Liver (tissue), 9 donors: Measurements from ENCODE around the gene FOXN3. TPM values are rescaled to one million over a fixed set of nuclear protein-coding genes. Genes with fewer than 3 reads are reported as not detected.

Experiments used
- DNase-seq: peaks from one replicate; pipeline ENCODE4 v3.0.0-alpha.2; 2017; ENCODE audit warnings: low spot score
- H3K27ac ChIP-seq, 2 donors: one replicate each; pipeline ENCODE4 v1.7.0; 2013; ENCODE audit warnings: inconsistent platforms in 2 of 2, low read length in 2 of 2, control low read depth in 1 of 2, low read depth in 1 of 2, mild to moderate bottlenecking in 1 of 2
- H3K27me3 ChIP-seq, 4 donors: one replicate each; pipeline versions ENCODE4 v1.6.1 to v1.7.0; 2013; ENCODE audit warnings: low read length in 3 of 4, inconsistent platforms in 1 of 4, mild to moderate bottlenecking in 1 of 4, moderate library complexity in 1 of 4; ENCODE audit not compliant: control insufficient read depth in 4 of 4, insufficient read depth in 4 of 4
- H3K36me3 ChIP-seq, 4 donors: one replicate each; pipeline versions ENCODE4 v1.6.1 to v1.7.0; 2013; ENCODE audit warnings: low read length in 3 of 4, mild to moderate bottlenecking in 3 of 4, low read depth in 1 of 4, moderate library complexity in 1 of 4; ENCODE audit not compliant: control insufficient read depth in 4 of 4, insufficient read depth in 3 of 4
- H3K4me1 ChIP-seq, 4 donors: one replicate each; pipeline versions ENCODE4 v1.6.1 to v1.7.0; 2013; ENCODE audit warnings: low read length in 3 of 4, mild to moderate bottlenecking in 3 of 4, moderate library complexity in 1 of 4; ENCODE audit not compliant: control insufficient read depth in 4 of 4, insufficient read depth in 4 of 4
- H3K4me3 ChIP-seq, 3 donors: one replicate each; pipeline versions ENCODE4 v1.6.1 to v1.7.0; 2013; ENCODE audit warnings: low read length in 3 of 3, control low read depth in 1 of 3, low read depth in 1 of 3, mild to moderate bottlenecking in 1 of 3
- H3K9ac ChIP-seq, 2 donors: one replicate each; pipeline ENCODE4 v1.7.0; 2013; ENCODE audit warnings: low read length in 2 of 2, mild to moderate bottlenecking in 2 of 2, moderate library complexity in 2 of 2, control low read depth in 1 of 2, low read depth in 1 of 2
- H3K9me3 ChIP-seq, 4 donors: one replicate each; pipeline versions ENCODE4 v1.6.1 to v1.7.0; 2013; ENCODE audit warnings: low read length in 3 of 4; ENCODE audit not compliant: control insufficient read depth in 4 of 4
- EGR1 ChIP-seq, 2 donors: IDR thresholded peaks; 2 replicates each; pipeline ENCODE4 v1.6.1; 2016 to 2018; ENCODE audit warnings: antibody characterized with exemption in 2 of 2, low read depth in 2 of 2
- FOXA1 ChIP-seq: IDR thresholded peaks from 2 replicates; pipeline ENCODE4 v1.6.1; 2016; ENCODE audit warnings: antibody characterized with exemption
- FOXA2 ChIP-seq: IDR thresholded peaks from 2 replicates; pipeline ENCODE4 v1.6.1; 2016; ENCODE audit warnings: antibody characterized with exemption
- GABPA ChIP-seq, 2 donors: IDR thresholded peaks in 1 of 2; conservative IDR thresholded peaks in 1 of 2; 2 replicates each; pipeline ENCODE4 v1.6.1; 2016; ENCODE audit warnings: antibody characterized with exemption in 2 of 2, mild to moderate bottlenecking in 1 of 2, moderate library complexity in 1 of 2
- HNF4A ChIP-seq, 2 donors: conservative IDR thresholded peaks; 2 replicates each; pipeline ENCODE4 v1.6.1; 2016; ENCODE audit warnings: antibody characterized with exemption in 2 of 2, mild to moderate bottlenecking in 2 of 2
- HNF4G ChIP-seq: IDR thresholded peaks from 2 replicates; pipeline ENCODE4 v1.6.1; 2016; ENCODE audit warnings: antibody characterized with exemption
- JUND ChIP-seq, 2 donors: IDR thresholded peaks; 2 replicates each; pipeline ENCODE4 v1.6.1; 2016; ENCODE audit warnings: antibody characterized with exemption in 2 of 2
- NR2F2 ChIP-seq: IDR thresholded peaks from 2 replicates; pipeline ENCODE4 v1.6.1; 2016; ENCODE audit warnings: antibody characterized with exemption
- RAD21 ChIP-seq, 2 donors: IDR thresholded peaks; 2 replicates each; pipeline ENCODE4 v1.6.1; 2016; ENCODE audit warnings: antibody characterized with exemption in 2 of 2, mild to moderate bottlenecking in 2 of 2
- RXRA ChIP-seq, 2 donors: IDR thresholded peaks; 2 replicates each; pipeline ENCODE4 v1.6.1; 2017 to 2018; ENCODE audit warnings: antibody characterized with exemption in 2 of 2, mild to moderate bottlenecking in 1 of 2
- TAF1 ChIP-seq: conservative IDR thresholded peaks from 2 replicates; pipeline ENCODE4 v1.6.1; 2016; ENCODE audit warnings: antibody characterized with exemption, mild to moderate bottlenecking
- YY1 ChIP-seq: IDR thresholded peaks from 2 replicates; pipeline ENCODE4 v1.6.1; 2016; ENCODE audit warnings: antibody characterized with exemption, mild to moderate bottlenecking
- WGBS: extraction: QIAGEN DNeasy Blood & Tissue Kit; methylation state at CpG from one replicate; pipeline ENCODE4 v1.1.7; 2013; 5-methylcytosine and 5-hydroxymethylcytosine counted together
- polyA plus RNA-seq, 2 donors: library from polyadenylated mRNA; stranded (reverse) in 1 of 2; unstranded in 1 of 2; fragments of 200-250 nt in 1 of 2; fragments of >200 nt in 1 of 2; fragmentation: Nextera tagmentation in 1 of 2; extraction: Ambion mirVana in 1 of 2; gene quantifications; one replicate each; pipeline versions ENCODE4 v1.2.1 to v1.2.3, GENCODE V29; 2013 to 2015
- total RNA-seq, 2 donors: library from RNA; depleted of rRNA; stranded (reverse); fragments of >200 nt; gene quantifications; one replicate each; pipeline ENCODE4 v1.2.3, GENCODE V29; 2014
- TF ChIP-seq, protein P1 (sequence below): IDR thresholded peaks from 2 replicates; pipeline ENCODE4 v1.6.1; 2016; ENCODE audit warnings: antibody characterized with exemption
- TF ChIP-seq, protein P2 (sequence below): IDR thresholded peaks from 2 replicates; pipeline ENCODE4 v1.6.1; 2016; ENCODE audit warnings: antibody characterized with exemption
- TF ChIP-seq, protein P3 (sequence below): IDR thresholded peaks from 2 replicates; pipeline ENCODE4 v1.6.1; 2016; ENCODE audit warnings: antibody characterized with exemption, mild to moderate bottlenecking
- TF ChIP-seq, protein P4 (sequence below): fragments of 150-350 bp; IDR thresholded peaks from 2 replicates; pipeline ENCODE4 v1.5.1; 2017; ENCODE audit warnings: improper control_type of control experiment, low read depth, low read length; ENCODE audit not compliant: missing input control
- donor health status: healthy.
- donor health status: healthy.
- donor health status: healthy.
- donor health status: healthy.
- donor health status: healthy.

FOXN3 gene
- total and polyA plus RNA-seq, 4 donors: 17.8 to 44.8 (median 35.3) TPM

DNA sequence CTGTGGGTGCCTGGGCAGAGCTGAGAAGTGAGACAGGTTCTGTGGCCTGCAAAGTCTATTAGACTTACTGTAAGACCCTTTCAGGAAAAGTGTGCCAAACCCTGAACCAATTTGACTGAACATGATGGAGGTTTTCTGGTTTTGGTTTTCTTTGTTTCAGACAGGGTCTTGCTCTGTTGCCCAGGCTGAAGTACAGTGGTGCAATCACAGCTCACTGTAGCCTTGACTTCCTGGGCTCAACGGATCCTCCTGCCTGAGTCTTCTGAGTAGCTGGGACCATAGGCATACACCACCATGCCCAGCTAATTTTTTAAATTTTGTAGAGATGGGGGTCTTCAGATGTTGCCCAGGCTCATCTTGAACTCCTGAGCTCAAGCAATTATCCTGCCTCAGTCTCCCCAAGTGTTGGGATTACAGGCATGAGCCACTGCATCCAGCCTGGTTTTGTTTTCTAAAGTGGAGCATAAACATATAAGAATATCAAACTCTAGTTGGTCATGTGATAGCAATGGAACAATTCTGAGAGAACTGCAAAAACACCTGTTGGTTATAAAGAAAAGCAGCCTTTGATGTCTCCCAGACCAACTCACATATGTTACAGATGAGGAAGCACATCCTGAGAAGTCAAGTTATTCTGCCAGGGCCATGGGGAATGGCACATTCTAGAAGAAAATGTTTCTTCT, 166.9 kb downstream of the FOXN3 start:
- TF ChIP-seq JUND (IDR thresholded peaks at IDR 0.05) (no peak), FOXA2 (no peak), HNF4A (conservative IDR thresholded peaks at IDR 0.05) (no peak), RAD21 (IDR thresholded peaks at IDR 0.05) (no peak)
- TF ChIP-seq, protein P1, sequence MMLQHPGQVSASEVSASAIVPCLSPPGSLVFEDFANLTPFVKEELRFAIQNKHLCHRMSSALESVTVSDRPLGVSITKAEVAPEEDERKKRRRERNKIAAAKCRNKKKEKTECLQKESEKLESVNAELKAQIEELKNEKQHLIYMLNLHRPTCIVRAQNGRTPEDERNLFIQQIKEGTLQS: no peak
- Histone ChIP-seq H3K4me3 (no peak overlapping the region), H3K9me3 (no peaks in the 10 kb centered on the region), H3K4me1 (peaks cover 0 to 3% (median 0%) of the 10 kb centered on the region in 4 donors), H3K27me3 (no peaks in the 10 kb centered on the region), H3K36me3 (peaks cover 0 to 4% (median 0%) of the 10 kb centered on the region in 4 donors), H3K27ac (no peak overlapping the region), H3K9ac (no peak overlapping the region)
- DNase-seq: no peak
- WGBS: 100% methylated on average over 1 of the region's 1 CpG

DNA sequence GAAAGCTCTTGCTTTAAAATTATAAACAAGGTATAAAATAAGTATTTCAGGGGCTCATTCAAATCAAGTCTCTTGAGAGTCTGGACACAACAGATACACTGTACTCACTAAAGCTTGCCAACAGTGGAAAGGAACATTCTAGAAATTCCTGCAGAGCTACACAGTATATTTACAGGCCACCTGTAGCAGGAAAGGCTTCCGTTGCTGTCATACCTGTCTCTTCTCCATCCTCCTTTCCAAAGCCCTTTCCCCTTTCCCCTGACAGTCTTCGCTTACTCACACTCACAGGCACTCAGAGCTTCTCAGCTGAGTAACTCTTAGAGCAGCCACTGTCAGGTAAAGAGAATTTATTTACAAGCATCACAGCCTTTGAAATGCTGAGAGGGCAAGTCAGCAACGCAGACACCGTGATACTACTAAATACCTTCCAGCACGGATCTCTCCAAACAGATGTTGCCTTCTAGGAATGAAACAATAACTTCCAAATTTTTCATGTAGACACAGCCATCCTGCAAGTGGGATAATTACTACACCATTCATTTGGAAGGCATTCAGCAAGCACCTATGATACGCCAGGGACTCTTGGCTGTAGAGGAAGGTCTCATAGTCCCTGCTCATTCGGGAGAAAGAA, 167.9 kb downstream of the FOXN3 start:
- no peak overlapping the region for H3K4me3 ChIP-seq
- no peaks in the 10 kb centered on the region for H3K9me3 ChIP-seq
- H3K9ac ChIP-seq: no peak overlapping the region
- peaks cover 0 to 3% (median 0%) of the 10 kb centered on the region in 4 donors for H3K4me1 ChIP-seq
- H3K27ac ChIP-seq: no peak overlapping the region
- no peak for DNase-seq
- no peak for TF ChIP-seq YY1
- TF ChIP-seq HNF4G: no peak
- no peak for TF ChIP-seq GABPA (IDR thresholded peaks at IDR 0.05 in 1 of 2, conservative IDR thresholded peaks at IDR 0.05 in 1 of 2)
- no peak for TF ChIP-seq FOXA1
- TF ChIP-seq, protein P1: no peak
- TF ChIP-seq, protein P2, sequence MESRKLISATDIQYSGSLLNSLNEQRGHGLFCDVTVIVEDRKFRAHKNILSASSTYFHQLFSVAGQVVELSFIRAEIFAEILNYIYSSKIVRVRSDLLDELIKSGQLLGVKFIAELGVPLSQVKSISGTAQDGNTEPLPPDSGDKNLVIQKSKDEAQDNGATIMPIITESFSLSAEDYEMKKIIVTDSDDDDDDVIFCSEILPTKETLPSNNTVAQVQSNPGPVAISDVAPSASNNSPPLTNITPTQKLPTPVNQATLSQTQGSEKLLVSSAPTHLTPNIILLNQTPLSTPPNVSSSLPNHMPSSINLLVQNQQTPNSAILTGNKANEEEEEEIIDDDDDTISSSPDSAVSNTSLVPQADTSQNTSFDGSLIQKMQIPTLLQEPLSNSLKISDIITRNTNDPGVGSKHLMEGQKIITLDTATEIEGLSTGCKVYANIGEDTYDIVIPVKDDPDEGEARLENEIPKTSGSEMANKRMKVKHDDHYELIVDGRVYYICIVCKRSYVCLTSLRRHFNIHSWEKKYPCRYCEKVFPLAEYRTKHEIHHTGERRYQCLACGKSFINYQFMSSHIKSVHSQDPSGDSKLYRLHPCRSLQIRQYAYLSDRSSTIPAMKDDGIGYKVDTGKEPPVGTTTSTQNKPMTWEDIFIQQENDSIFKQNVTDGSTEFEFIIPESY: no peak
- TF ChIP-seq NR2F2: no peak
- TF ChIP-seq HNF4A (conservative IDR thresholded peaks at IDR 0.05): no peak
- TF ChIP-seq RAD21 (IDR thresholded peaks at IDR 0.05): no peak
- TF ChIP-seq, protein P3, sequence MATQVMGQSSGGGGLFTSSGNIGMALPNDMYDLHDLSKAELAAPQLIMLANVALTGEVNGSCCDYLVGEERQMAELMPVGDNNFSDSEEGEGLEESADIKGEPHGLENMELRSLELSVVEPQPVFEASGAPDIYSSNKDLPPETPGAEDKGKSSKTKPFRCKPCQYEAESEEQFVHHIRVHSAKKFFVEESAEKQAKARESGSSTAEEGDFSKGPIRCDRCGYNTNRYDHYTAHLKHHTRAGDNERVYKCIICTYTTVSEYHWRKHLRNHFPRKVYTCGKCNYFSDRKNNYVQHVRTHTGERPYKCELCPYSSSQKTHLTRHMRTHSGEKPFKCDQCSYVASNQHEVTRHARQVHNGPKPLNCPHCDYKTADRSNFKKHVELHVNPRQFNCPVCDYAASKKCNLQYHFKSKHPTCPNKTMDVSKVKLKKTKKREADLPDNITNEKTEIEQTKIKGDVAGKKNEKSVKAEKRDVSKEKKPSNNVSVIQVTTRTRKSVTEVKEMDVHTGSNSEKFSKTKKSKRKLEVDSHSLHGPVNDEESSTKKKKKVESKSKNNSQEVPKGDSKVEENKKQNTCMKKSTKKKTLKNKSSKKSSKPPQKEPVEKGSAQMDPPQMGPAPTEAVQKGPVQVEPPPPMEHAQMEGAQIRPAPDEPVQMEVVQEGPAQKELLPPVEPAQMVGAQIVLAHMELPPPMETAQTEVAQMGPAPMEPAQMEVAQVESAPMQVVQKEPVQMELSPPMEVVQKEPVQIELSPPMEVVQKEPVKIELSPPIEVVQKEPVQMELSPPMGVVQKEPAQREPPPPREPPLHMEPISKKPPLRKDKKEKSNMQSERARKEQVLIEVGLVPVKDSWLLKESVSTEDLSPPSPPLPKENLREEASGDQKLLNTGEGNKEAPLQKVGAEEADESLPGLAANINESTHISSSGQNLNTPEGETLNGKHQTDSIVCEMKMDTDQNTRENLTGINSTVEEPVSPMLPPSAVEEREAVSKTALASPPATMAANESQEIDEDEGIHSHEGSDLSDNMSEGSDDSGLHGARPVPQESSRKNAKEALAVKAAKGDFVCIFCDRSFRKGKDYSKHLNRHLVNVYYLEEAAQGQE: no peak
- no peak for TF ChIP-seq RXRA (IDR thresholded peaks at IDR 0.05)
- TF ChIP-seq EGR1 (IDR thresholded peaks at IDR 0.05; ENCODE audit: low read depth in 2 of 2): no peak
- TF ChIP-seq, protein P4, sequence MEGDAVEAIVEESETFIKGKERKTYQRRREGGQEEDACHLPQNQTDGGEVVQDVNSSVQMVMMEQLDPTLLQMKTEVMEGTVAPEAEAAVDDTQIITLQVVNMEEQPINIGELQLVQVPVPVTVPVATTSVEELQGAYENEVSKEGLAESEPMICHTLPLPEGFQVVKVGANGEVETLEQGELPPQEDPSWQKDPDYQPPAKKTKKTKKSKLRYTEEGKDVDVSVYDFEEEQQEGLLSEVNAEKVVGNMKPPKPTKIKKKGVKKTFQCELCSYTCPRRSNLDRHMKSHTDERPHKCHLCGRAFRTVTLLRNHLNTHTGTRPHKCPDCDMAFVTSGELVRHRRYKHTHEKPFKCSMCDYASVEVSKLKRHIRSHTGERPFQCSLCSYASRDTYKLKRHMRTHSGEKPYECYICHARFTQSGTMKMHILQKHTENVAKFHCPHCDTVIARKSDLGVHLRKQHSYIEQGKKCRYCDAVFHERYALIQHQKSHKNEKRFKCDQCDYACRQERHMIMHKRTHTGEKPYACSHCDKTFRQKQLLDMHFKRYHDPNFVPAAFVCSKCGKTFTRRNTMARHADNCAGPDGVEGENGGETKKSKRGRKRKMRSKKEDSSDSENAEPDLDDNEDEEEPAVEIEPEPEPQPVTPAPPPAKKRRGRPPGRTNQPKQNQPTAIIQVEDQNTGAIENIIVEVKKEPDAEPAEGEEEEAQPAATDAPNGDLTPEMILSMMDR: no peak
- TF ChIP-seq FOXA2: no peak
- no peak for TF ChIP-seq TAF1
- TF ChIP-seq JUND (IDR thresholded peaks at IDR 0.05): no peak
- H3K36me3 ChIP-seq: peaks cover 0 to 4% (median 0%) of the 10 kb centered on the region in 4 donors
- WGBS: 96% methylated on average over 7 of the region's 7 CpGs
- H3K27me3 ChIP-seq: no peaks in the 10 kb centered on the region
